Esophagus muscularis mucosa (tissue), 4 donors: ENCODE results near the gene OFD1. TPM values are rescaled to one million over a fixed set of nuclear protein-coding genes. Genes with fewer than 3 reads are reported as not detected.
A peak's percentile ranks its signal among the peaks of the same experiment; 100 is the strongest.

Experiments
- DNase-seq: peaks from one replicate; pipeline ENCODE4 v3.0.0-alpha.2; 2017; ENCODE audit errors: extremely low spot score
- H3K27ac ChIP-seq, 4 donors: fragments of 200-600 bp; sonication (generic); replicated peaks in 1 of 4; 1 replicate in 3 of 4; 2 replicates in 1 of 4; pipeline ENCODE4 v1.5.1; 2016 to 2019; ENCODE audit warnings: mild to moderate bottlenecking in 1 of 4
- H3K27me3 ChIP-seq, 4 donors: fragments of 200-600 bp; sonication (generic); one replicate each; pipeline versions ENCODE4 v1.5.1 to v1.6.0; 2016 to 2019
- H3K36me3 ChIP-seq, 4 donors: fragments of 200-600 bp; sonication (generic); one replicate each; pipeline ENCODE4 v1.5.1; 2016 to 2019
- H3K4me1 ChIP-seq, 4 donors: fragments of 200-600 bp; sonication (generic); one replicate each; pipeline ENCODE4 v1.5.1; 2016 to 2019
- H3K4me3 ChIP-seq, 4 donors: fragments of 200-600 bp; sonication (generic); 1 replicate in 2 of 4; 2 replicates in 2 of 4; pipeline ENCODE4 v1.5.1; 2016 to 2019; ENCODE audit warnings: mild to moderate bottlenecking in 4 of 4, moderate library complexity in 1 of 4
- H3K9me3 ChIP-seq, 4 donors: fragments of 200-600 bp; sonication (generic); 1 replicate in 3 of 4; 2 replicates in 1 of 4; pipeline ENCODE4 v1.5.1; 2016 to 2019
- CTCF ChIP-seq, 3 experiments: fragments of 200-600 bp in 2 of 3; fragments of 450-650 bp in 1 of 3; sonication (generic) in 2 of 3; IDR thresholded peaks; one replicate each; pipeline ENCODE4 v1.5.1; 2017 to 2019; ENCODE audit warnings: antibody characterized with exemption in 3 of 3, mild to moderate bottlenecking in 2 of 3, moderate library complexity in 1 of 3
- EP300 ChIP-seq: sonication (generic); formaldehyde crosslinking; IDR thresholded peaks from one replicate; pipeline ENCODE4 v1.6.1; 2017; ENCODE audit warnings: antibody characterized with exemption
- POLR2A ChIP-seq: fragments of 450-650 bp; IDR thresholded peaks from one replicate; pipeline ENCODE4 v1.6.1; 2017; ENCODE audit warnings: antibody characterized with exemption, moderate library complexity, mild to moderate bottlenecking, low read depth
- POLR2AphosphoS5 ChIP-seq, 2 donors: sonication (generic); formaldehyde crosslinking; IDR thresholded peaks; one replicate each; pipeline ENCODE4 v1.6.1; 2017; ENCODE audit warnings: antibody characterized with exemption in 2 of 2
- WGBS: methylation state at CpG from one replicate; pipeline ENCODE4 v1.1.5; 2018; 5-methylcytosine and 5-hydroxymethylcytosine counted together
- intact Hi-C: fragments of 100-400 bp; cut with DNase I; formaldehyde crosslinking; loops from one replicate; pipeline ENCODE4 v1.15.1; 2023
- total RNA-seq, 4 donors: library from RNA; depleted of rRNA; stranded (reverse); fragments of >200 nt; gene quantifications; one replicate each; pipeline versions ENCODE4 v1.1.0 to v1.2.1, GENCODE V29; 2016

The OFD1 gene
- total RNA-seq, 4 donors from 2014 or later, result 12.6 to 17.2 (median 14.8) TPM

GRCh38 chrX:13699183-13699826 is 35.2 kb upstream of the OFD1 start:
- no peaks in the 10 kb centered on the region for H3K27me3 ChIP-seq
- no peaks in the 10 kb centered on the region for H3K36me3 ChIP-seq
- no peaks in the 10 kb centered on the region for H3K9me3 ChIP-seq
- DNase-seq, result no peak
- H3K27ac ChIP-seq, result peak overlapping the region in 2 of 4 donors; percentile 14 to 15
- WGBS, result 63% methylated on average over 7 of the region's 7 CpGs
- intact Hi-C loops, result no loop called here
- no peak for TF ChIP-seq EP300
- no peak overlapping the region for H3K4me3 ChIP-seq
- H3K4me1 ChIP-seq, result peaks cover 18 to 72% (median 66%) of the 10 kb centered on the region in 4 donors

GRCh38 chrX:13700380-13700779 is 34.2 kb upstream of the OFD1 start:
- DNase-seq, result no peak
- H3K27ac ChIP-seq, result no peak overlapping the region
- 70% methylated on average over 4 of the region's 4 CpGs for WGBS
- H3K4me1 ChIP-seq, result peaks cover 11 to 62% (median 56%) of the 10 kb centered on the region in 4 donors
- H3K27me3 ChIP-seq, result no peaks in the 10 kb centered on the region
- no peak for TF ChIP-seq POLR2AphosphoS5 (IDR thresholded peaks at IDR 0.05)
- no peak for TF ChIP-seq POLR2A
- TF ChIP-seq EP300, result no peak
- TF ChIP-seq CTCF (IDR thresholded peaks at IDR 0.05), result no peak
- intact Hi-C loops, result no loop called here
- no peaks in the 10 kb centered on the region for H3K9me3 ChIP-seq
- no peak overlapping the region for H3K4me3 ChIP-seq
- no peaks in the 10 kb centered on the region for H3K36me3 ChIP-seq

- no peak overlapping the region for H3K27ac ChIP-seq
- WGBS, result 74% methylated on average over 5 of the region's 5 CpGs
- TF ChIP-seq EP300, result no peak
- TF ChIP-seq CTCF (IDR thresholded peaks at IDR 0.05), result no peak
- no peak for TF ChIP-seq POLR2A
- no peak for TF ChIP-seq POLR2AphosphoS5 (IDR thresholded peaks at IDR 0.05)
- no peaks in the 10 kb centered on the region for H3K36me3 ChIP-seq
- no peak for DNase-seq
- intact Hi-C loops, result no loop called here
- H3K9me3 ChIP-seq, result no peaks in the 10 kb centered on the region
- no peaks in the 10 kb centered on the region for H3K27me3 ChIP-seq
- peaks cover 11 to 52% (median 46%) of the 10 kb centered on the region in 4 donors for H3K4me1 ChIP-seq
- H3K4me3 ChIP-seq, result no peak overlapping the region
Observed at GRCh38 chrX:13702111-13702789, 32.3 kb upstream of the OFD1 start.

GRCh38 chrX:13703135-13703534 is 31.4 kb upstream of the OFD1 start:
- no peaks in the 10 kb centered on the region for H3K27me3 ChIP-seq
- TF ChIP-seq CTCF (IDR thresholded peaks at IDR 0.05), result no peak
- no peak for TF ChIP-seq EP300
- no peak for TF ChIP-seq POLR2A
- TF ChIP-seq POLR2AphosphoS5 (IDR thresholded peaks at IDR 0.05), result no peak
- no peaks in the 10 kb centered on the region for H3K36me3 ChIP-seq
- H3K4me1 ChIP-seq, result peaks cover 11 to 49% (median 44%) of the 10 kb centered on the region in 4 donors
- intact Hi-C loops, result no loop called here
- H3K9me3 ChIP-seq, result no peaks in the 10 kb centered on the region
- H3K4me3 ChIP-seq, result no peak overlapping the region
- 86% methylated on average over 3 of the region's 3 CpGs for WGBS
- H3K27ac ChIP-seq, result peak overlapping the region in 2 of 4 donors; percentile 1 to 46
- no peak for DNase-seq

- Histone ChIP-seq H3K27ac (peak overlapping the region in 2 of 4 donors; percentile 1 to 46), H3K4me3 (no peak overlapping the region), H3K9me3 (no peaks in the 10 kb centered on the region), H3K4me1 (peaks cover 11 to 45% (median 39%) of the 10 kb centered on the region in 4 donors), H3K27me3 (no peaks in the 10 kb centered on the region), H3K36me3 (no peaks in the 10 kb centered on the region)
- no peak for DNase-seq
- intact Hi-C loops, result no loop called here
- WGBS, result 45% methylated on average over 3 of the region's 3 CpGs
- TF ChIP-seq CTCF (IDR thresholded peaks at IDR 0.05) (no peak), POLR2AphosphoS5 (IDR thresholded peaks at IDR 0.05) (no peak), EP300 (no peak), POLR2A (no peak)
Observed at GRCh38 chrX:13703589-13703988, 31.0 kb upstream of the OFD1 start.
